GM12865 (cell line): Measurements from ENCODE around the gene DYNC2I2.

Source experiments
- DNase-seq: peaks from one replicate; pipeline ENCODE4 v3.0.0; 2010; ENCODE audit warnings: low read depth
- H3K4me3 ChIP-seq: 2 replicates; pipeline ENCODE4 v1.5.1; 2011; ENCODE audit warnings: mild to moderate bottlenecking, low read depth, low read length, control low read depth
- TF ChIP-seq, protein P1 (sequence below): IDR thresholded peaks from 2 replicates; pipeline ENCODE4 v1.5.1; 2011; ENCODE audit warnings: low read length, control low read depth, low read depth, inconsistent platforms; ENCODE audit not compliant: insufficient read depth; ENCODE audit errors: missing control alignments

Gene DYNC2I2

DNA sequence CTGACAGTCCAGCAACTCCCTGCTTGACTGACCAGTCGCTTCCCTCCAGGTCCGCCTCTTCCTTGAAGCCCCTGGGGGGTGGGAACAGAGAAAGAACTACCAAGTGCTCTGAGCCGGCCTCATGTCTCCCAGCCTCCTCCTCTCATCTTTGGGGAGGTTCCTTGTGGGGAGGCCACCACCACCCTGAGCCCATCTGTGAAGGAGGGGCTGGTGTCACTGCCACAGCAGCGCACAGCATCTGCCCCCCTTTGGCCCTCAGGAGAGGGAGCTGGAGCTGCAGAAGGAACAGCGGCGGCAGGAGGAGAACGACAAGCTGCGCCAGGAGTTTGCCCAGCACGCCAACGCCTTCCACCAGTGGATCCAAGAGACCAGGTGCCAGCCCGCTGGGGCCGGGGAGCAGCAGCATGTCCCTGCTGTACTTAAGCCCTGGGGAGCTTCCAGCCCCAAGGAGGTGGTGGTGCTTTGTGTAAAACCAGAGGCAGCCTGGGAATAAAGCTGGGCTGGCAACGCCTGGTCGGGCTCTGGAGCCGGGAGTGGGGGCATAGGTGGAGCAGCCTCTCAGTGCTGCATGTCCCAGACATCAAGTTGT, 29.4 kb downstream of the DYNC2I2 start:
- TF ChIP-seq, protein P1, sequence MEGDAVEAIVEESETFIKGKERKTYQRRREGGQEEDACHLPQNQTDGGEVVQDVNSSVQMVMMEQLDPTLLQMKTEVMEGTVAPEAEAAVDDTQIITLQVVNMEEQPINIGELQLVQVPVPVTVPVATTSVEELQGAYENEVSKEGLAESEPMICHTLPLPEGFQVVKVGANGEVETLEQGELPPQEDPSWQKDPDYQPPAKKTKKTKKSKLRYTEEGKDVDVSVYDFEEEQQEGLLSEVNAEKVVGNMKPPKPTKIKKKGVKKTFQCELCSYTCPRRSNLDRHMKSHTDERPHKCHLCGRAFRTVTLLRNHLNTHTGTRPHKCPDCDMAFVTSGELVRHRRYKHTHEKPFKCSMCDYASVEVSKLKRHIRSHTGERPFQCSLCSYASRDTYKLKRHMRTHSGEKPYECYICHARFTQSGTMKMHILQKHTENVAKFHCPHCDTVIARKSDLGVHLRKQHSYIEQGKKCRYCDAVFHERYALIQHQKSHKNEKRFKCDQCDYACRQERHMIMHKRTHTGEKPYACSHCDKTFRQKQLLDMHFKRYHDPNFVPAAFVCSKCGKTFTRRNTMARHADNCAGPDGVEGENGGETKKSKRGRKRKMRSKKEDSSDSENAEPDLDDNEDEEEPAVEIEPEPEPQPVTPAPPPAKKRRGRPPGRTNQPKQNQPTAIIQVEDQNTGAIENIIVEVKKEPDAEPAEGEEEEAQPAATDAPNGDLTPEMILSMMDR, result no peak
- DNase-seq, result no peak

DNA sequence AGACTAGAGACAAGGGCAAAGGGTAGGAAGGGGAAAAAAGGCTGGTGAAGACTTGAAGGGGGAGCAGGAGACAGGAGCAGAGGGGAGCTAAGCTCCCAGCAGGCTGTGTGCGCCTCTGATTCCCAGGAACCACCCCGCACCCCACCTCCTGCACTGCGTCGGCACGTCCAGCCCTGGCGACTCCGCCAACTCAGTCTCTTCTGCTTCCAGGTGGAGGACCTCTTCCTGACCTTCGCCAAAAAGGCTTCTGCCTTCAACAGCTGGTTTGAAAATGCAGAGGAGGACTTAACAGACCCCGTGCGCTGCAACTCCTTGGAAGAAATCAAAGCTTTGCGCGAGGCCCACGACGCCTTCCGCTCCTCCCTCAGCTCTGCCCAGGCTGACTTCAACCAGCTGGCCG, 30.5 kb downstream of the DYNC2I2 start:
- TF ChIP-seq, protein P1, result no peak
- DNase-seq, result no peak
- no peak overlapping the region for H3K4me3 ChIP-seq

More for the DNA sequence above, 29.4 kb downstream of the DYNC2I2 start:
- H3K4me3 ChIP-seq, result no peak overlapping the region

DNA sequence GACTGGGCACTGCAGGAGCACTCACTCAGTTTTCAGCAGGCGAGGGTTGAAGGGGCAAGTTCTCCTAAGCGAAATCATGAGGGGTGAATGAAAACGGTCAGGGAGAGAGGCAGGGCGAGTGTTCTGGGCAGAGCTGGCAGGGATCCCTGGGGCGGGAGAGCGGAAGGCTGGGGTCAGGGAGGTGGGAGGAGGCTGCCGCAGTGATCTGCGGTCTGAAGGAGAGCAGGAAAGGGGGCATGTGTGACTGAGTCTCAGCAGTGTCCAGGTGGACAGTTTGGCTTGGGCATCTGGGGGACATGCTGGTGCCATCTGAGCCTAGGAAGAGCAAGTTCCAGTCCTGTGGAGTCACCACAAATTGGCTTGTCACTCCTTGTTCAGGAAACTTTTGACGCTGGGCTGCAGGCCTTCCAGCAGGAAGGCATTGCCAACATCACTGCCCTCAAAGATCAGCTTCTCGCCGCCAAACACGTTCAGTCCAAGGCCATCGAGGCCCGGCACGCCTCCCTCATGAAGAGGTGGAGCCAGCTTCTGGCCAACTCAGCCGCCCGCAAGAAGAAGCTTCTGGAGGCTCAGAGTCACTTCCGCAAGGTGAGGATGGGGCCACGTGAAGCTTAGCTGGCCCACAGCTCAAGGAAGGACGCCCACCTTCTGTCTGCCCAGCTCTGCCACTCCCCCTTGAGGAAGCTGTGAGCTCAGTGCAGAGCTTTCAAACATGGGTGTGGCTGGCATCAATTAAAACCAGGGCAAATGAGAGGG, 31.1 kb downstream of the DYNC2I2 start:
- no peak for DNase-seq
- TF ChIP-seq, protein P1, result no peak
- H3K4me3 ChIP-seq, result no peak overlapping the region

DNA sequence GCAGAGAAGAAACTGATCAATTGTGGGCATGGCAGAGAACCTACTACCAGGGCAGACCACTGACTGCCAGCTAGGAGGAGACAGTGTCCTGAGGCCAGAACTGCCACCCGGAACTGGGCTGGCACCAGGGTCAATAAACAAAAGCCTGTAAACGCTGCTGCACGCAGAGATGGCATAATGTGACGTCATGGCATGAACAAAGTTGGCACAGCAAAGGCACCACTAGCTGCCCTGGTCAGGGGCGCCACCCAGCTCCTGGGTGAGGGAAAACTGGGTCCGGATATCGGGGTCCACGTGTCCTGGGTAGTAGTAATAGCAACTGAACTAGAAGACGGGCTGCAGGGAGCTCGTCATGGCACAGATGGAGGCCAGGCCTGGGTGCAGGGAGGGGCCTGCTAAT, 32.1 kb downstream of the DYNC2I2 start:
- no peak overlapping the region for H3K4me3 ChIP-seq
- TF ChIP-seq, protein P1, result no peak
- no peak for DNase-seq

DNA sequence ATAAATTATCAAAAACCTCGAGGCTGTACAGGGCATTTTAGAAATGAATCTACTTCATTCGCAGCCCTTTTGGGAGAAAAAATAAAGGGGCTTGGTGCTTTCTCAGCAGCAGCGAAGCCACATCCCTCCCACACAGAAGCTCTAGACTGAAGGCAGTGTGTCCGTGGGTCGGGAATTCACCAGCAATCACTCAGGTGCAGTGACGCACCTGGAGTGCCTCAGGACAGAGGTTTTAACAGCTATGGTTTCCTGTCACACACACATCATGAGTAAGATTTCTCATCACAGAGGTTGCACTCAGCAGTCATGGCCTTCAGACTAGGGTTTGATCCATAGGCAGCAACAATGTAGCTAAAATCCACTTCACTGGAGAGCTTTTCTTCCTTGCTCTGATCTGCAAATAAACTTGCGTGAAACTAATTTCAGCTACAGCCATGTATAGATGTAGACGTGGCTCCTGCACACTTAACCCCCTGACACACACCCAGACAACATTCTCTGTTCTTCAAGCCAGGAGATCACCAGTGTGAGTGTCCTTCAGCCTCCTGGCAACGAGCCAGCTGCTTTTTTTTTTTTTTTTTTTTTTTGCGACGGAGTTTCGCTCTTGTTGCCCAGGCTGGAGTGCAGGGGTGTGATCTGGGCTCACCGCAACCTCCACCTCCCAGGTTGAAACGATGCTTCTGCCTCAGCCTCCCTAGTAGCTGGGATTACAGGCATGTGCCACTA, 34.8 kb downstream of the DYNC2I2 start:
- DNase-seq, result no peak
- no peak overlapping the region for H3K4me3 ChIP-seq
- TF ChIP-seq, protein P1, result no peak

DNA sequence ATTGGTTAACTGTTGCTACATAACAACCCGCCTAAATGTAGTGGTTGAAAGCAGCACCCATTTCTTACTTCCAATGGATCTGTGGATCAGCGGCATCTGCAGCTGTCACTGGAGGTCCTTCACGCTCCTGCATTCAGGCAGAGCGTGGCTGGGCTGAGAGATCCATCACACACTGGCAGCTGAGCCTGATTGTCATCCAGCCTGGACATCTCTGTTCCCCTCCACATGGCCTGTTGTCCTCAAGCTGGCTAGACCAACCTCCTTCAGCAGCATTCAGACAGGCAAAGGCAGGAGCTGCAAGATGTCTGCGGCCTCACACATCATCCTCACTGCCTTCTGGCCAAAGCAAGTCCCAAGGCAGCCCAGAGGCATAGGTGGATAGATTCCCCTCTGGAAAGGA, 36.9 kb downstream of the DYNC2I2 start:
- H3K4me3 ChIP-seq, result no peak overlapping the region
- TF ChIP-seq, protein P1, result no peak
- no peak for DNase-seq
